ENCODE measurements around the gene UBE2S. TPM values are rescaled to one million over a fixed set of nuclear protein-coding genes. Genes with fewer than 3 reads are reported as not detected.

UBE2S gene
- total RNA-seq, 3 donors from 2014 or later = 7.2 to 9.0 (median 8.9) TPM

GRCh38 chr19:55353803-55354697, 53.5 kb downstream of the UBE2S start:
- intact Hi-C loops (cut with DNase I; ENCODE audit: low total_unique reads) = no loop called here
- Histone ChIP-seq H3K27ac (peak overlapping the region in 1 of 2 donors; percentile 6), H3K4me3 (peak overlapping the region; percentile 22 to 70 (median 50)), H3K4me1 (peaks cover 0 to 4% of the 10 kb centered on the region in 2 donors), H3K36me3 (no peaks in the 10 kb centered on the region), H3K27me3 (peaks cover 11 to 32% of the 10 kb centered on the region in 2 donors), H3K9me3 (no peaks in the 10 kb centered on the region)
- TF ChIP-seq POLR2AphosphoS5 (IDR thresholded peaks at IDR 0.05) (peak in 1 of 3 donors; percentile 24), POLR2A (IDR thresholded peaks at IDR 0.05) (no peak), CTCF (IDR thresholded peaks at IDR 0.05) (no peak)
- peak in 1 of 2 donors; percentile 48 for DNase-seq (ENCODE audit: low spot score in 2 of 2)

- Histone ChIP-seq H3K36me3 (no peaks in the 10 kb centered on the region), H3K27ac (no peak overlapping the region), H3K4me3 (peak overlapping the region; percentile 22 to 70 (median 50)), H3K27me3 (peaks cover 11 to 32% of the 10 kb centered on the region in 2 donors), H3K4me1 (peaks cover 0 to 4% of the 10 kb centered on the region in 2 donors), H3K9me3 (no peaks in the 10 kb centered on the region)
- DNase-seq (ENCODE audit: low spot score in 2 of 2) = no peak
- intact Hi-C loops (cut with DNase I; ENCODE audit: low total_unique reads) = no loop called here
- TF ChIP-seq CTCF (IDR thresholded peaks at IDR 0.05) (no peak), POLR2A (IDR thresholded peaks at IDR 0.05) (no peak), POLR2AphosphoS5 (IDR thresholded peaks at IDR 0.05) (no peak)
Measured at GRCh38 chr19:55353356-55353802, 54.2 kb downstream of the UBE2S start.

DNA sequence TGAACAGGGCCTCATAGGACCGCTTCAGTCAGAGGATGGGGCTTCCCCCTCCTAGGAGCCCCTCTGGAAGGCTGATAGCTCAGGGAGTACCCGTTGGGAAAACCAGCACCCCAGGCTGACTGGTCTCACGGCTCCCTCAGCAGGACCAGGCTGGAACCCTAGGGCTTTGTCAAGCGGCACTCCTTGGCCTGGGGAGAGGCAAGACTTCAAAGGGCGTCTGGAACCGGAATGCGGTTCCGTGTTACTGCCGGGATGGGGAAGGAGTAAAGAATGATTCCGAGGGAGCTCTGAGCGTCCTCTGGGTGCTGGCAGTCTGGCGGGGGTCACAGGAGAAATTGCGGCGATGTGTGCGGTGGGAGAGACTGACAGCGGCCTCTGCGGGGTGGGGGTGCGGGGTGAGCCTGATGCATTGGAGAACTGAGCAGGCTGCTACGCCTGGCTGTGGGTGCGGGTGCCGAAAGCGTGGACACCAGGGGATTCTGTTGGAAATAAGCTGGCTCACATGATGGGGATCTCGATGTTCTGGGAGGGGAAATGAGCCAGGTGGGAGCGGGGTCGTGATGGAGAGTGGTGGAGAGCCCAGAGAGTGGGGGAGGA, 54.9 kb downstream of the UBE2S start:
- H3K36me3 ChIP-seq = no peaks in the 10 kb centered on the region
- TF ChIP-seq CTCF (IDR thresholded peaks at IDR 0.05) (no peak), POLR2A (IDR thresholded peaks at IDR 0.05) (no peak), POLR2AphosphoS5 (IDR thresholded peaks at IDR 0.05) (no peak)
- H3K4me1 ChIP-seq = peaks cover 0 to 4% of the 10 kb centered on the region in 2 donors
- peaks cover 11 to 32% of the 10 kb centered on the region in 2 donors for H3K27me3 ChIP-seq
- intact Hi-C loops (cut with DNase I; ENCODE audit: low total_unique reads) = no loop called here
- no peak overlapping the region for H3K27ac ChIP-seq
- DNase-seq (ENCODE audit: low spot score in 2 of 2) = no peak
- H3K4me3 ChIP-seq = peak overlapping the region in 1 of 3 donors; percentile 70
- H3K9me3 ChIP-seq = no peaks in the 10 kb centered on the region

DNA sequence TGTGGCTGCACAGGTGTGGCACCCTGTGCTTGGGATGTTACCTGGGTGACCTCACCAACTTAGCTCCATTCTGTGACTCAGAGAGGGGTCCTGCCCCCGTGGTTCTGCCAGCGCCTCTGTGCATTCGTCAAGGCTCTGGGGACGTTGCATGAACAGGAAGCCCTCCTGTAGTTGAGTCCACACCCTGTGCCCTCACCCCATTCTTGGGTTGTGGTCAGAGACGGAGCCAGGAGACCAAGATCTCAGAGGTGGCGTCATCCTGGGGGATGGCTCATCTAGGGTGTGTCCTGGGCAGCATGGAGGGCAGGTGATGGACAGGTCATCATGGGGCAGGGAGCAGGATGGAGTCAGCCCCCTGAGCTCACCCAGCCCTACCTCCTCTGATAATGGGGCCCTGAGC, 55.5 kb downstream of the UBE2S start:
- H3K9me3 ChIP-seq = no peaks in the 10 kb centered on the region
- H3K27me3 ChIP-seq = peaks cover 11 to 32% of the 10 kb centered on the region in 2 donors
- TF ChIP-seq POLR2AphosphoS5 (IDR thresholded peaks at IDR 0.05) (no peak), CTCF (IDR thresholded peaks at IDR 0.05) (no peak), POLR2A (IDR thresholded peaks at IDR 0.05) (no peak)
- intact Hi-C loops (cut with DNase I; ENCODE audit: low total_unique reads) = no loop called here
- H3K4me1 ChIP-seq = peaks cover 0 to 4% of the 10 kb centered on the region in 2 donors
- no peaks in the 10 kb centered on the region for H3K36me3 ChIP-seq
- H3K4me3 ChIP-seq = no peak overlapping the region
- DNase-seq (ENCODE audit: low spot score in 2 of 2) = no peak
- H3K27ac ChIP-seq = no peak overlapping the region

Measured in breast epithelium (tissue), 4 donors.